KMS-11 (cell line): ENCODE data around the gene SPACA9.

Experiments
- H2AFZ ChIP-seq: fragments of 200-600 bp; sonication (generic); 2 replicates; pipeline ENCODE4 v1.6.1; 2016; ENCODE audit warnings: antibody characterized with exemption, mixed run types, low read depth
- H3K27ac ChIP-seq: fragments of 200-600 bp; sonication (generic); 2 replicates; pipeline ENCODE4 v1.6.1; 2016; ENCODE audit warnings: mild to moderate bottlenecking, mixed run types
- H3K27me3 ChIP-seq: fragments of 200-600 bp; sonication (generic); 2 replicates; pipeline ENCODE4 v1.6.1; 2017; ENCODE audit warnings: mild to moderate bottlenecking, low read depth, mixed run types, moderate library complexity; ENCODE audit not compliant: insufficient read depth
- H3K36me3 ChIP-seq: fragments of 200-600 bp; sonication (generic); 2 replicates; pipeline ENCODE4 v1.6.1; 2017; ENCODE audit warnings: mild to moderate bottlenecking, mixed run types; ENCODE audit not compliant: insufficient read depth
- H3K4me1 ChIP-seq: fragments of 200-600 bp; sonication (generic); 2 replicates; pipeline ENCODE4 v1.6.1; 2016; ENCODE audit warnings: mild to moderate bottlenecking, low read depth, mixed run types; ENCODE audit not compliant: poor library complexity, severe bottlenecking
- H3K4me2 ChIP-seq: fragments of 200-600 bp; sonication (generic); 2 replicates; pipeline ENCODE4 v1.7.0; 2016; ENCODE audit warnings: mild to moderate bottlenecking, mixed run types
- H3K4me3 ChIP-seq: fragments of 200-600 bp; sonication (generic); IDR thresholded peaks from 2 replicates; pipeline ENCODE4 v1.6.1; 2017; ENCODE audit warnings: low read depth, low read length, mixed read lengths; ENCODE audit not compliant: insufficient read depth
- H3K79me2 ChIP-seq: fragments of 200-600 bp; sonication (generic); 2 replicates; pipeline ENCODE4 v1.6.1; 2016; ENCODE audit warnings: low read depth, mixed run types; ENCODE audit not compliant: insufficient read depth
- H3K9ac ChIP-seq: fragments of 200-600 bp; sonication (generic); 2 replicates; pipeline ENCODE4 v1.6.1; 2016; ENCODE audit warnings: mild to moderate bottlenecking, mixed run types
- H4K20me1 ChIP-seq: fragments of 200-600 bp; sonication (generic); 2 replicates; pipeline ENCODE4 v1.6.1; 2016; ENCODE audit warnings: mild to moderate bottlenecking, mixed run types; ENCODE audit not compliant: insufficient read depth
- CTCF ChIP-seq: fragments of 200-600 bp; sonication (generic); conservative IDR thresholded peaks from 2 replicates; pipeline ENCODE4 v1.6.1; 2017; ENCODE audit warnings: low read depth, mild to moderate bottlenecking, antibody characterized with exemption, low read length, moderate library complexity, mixed read lengths

Gene SPACA9

GRCh38 chr9:132858751-132859150 is 19.9 kb upstream of the SPACA9 start:
- Histone ChIP-seq H3K4me1 (no peaks in the 10 kb centered on the region), H3K4me2 (no peak overlapping the region), H3K36me3 (no peaks in the 10 kb centered on the region), H3K79me2 (no peaks in the 10 kb centered on the region), H2AFZ (no peak overlapping the region), H3K27ac (no peak overlapping the region), H3K9ac (no peak overlapping the region), H3K4me3 (no peak overlapping the region), H4K20me1 (no peaks in the 10 kb centered on the region), H3K27me3 (peaks cover 60% of the 10 kb centered on the region)
- no peak for TF ChIP-seq CTCF

- Histone ChIP-seq H3K4me1 (no peaks in the 10 kb centered on the region), H3K4me3 (no peak overlapping the region), H3K9ac (no peak overlapping the region), H4K20me1 (no peaks in the 10 kb centered on the region), H3K4me2 (no peak overlapping the region), H3K36me3 (no peaks in the 10 kb centered on the region), H3K27ac (no peak overlapping the region), H3K27me3 (peaks cover 37% of the 10 kb centered on the region), H3K79me2 (no peaks in the 10 kb centered on the region), H2AFZ (no peak overlapping the region)
- TF ChIP-seq CTCF: no peak
Measured at GRCh38 chr9:132861666-132862065, 17.0 kb upstream of the SPACA9 start.

- H3K27me3 ChIP-seq: peaks cover 35% of the 10 kb centered on the region
- no peak overlapping the region for H3K4me3 ChIP-seq
- no peaks in the 10 kb centered on the region for H3K36me3 ChIP-seq
- no peak overlapping the region for H3K9ac ChIP-seq
- no peak overlapping the region for H3K4me2 ChIP-seq
- no peak for TF ChIP-seq CTCF
- no peaks in the 10 kb centered on the region for H3K4me1 ChIP-seq
- no peaks in the 10 kb centered on the region for H3K79me2 ChIP-seq
- no peak overlapping the region for H2AFZ ChIP-seq
- no peaks in the 10 kb centered on the region for H4K20me1 ChIP-seq
- H3K27ac ChIP-seq: no peak overlapping the region
Measured at GRCh38 chr9:132862533-132862932, 16.2 kb upstream of the SPACA9 start.

- Histone ChIP-seq H3K79me2 (no peaks in the 10 kb centered on the region), H3K27me3 (peaks cover 30% of the 10 kb centered on the region), H3K4me1 (no peaks in the 10 kb centered on the region), H3K4me2 (no peak overlapping the region), H3K36me3 (no peaks in the 10 kb centered on the region), H4K20me1 (no peaks in the 10 kb centered on the region), H3K4me3 (no peak overlapping the region), H3K9ac (no peak overlapping the region), H3K27ac (no peak overlapping the region), H2AFZ (no peak overlapping the region)
- TF ChIP-seq CTCF: no peak
Measured at GRCh38 chr9:132863096-132863495, 15.6 kb upstream of the SPACA9 start.
